WTC11 (cell line): ENCODE data around the gene PBX4. TPM values are rescaled to one million over a fixed set of nuclear protein-coding genes. Genes with fewer than 3 reads are reported as not detected.

Source experiments
- ATAC-seq: fragments of 200-7000 bp; cut with Tn5 transposase; 2 replicates; pipeline ENCODE4 v1.10.0; 2021; ENCODE audit warnings: mild to moderate bottlenecking, moderate library complexity
- CTCF ChIA-PET: fragments of 300-600 bp; sonication (Branson Sonifier 250); formaldehyde crosslinking; loops from one replicate; lab custom pipeline; 2021; ENCODE audit warnings: antibody characterized with exemption; lab: Charles Lee
- POLR2A ChIA-PET: fragments of 350-600 bp; sonication (Branson Sonifier 250); formaldehyde crosslinking; loops from one replicate; lab custom pipeline; 2021; ENCODE audit warnings: antibody characterized with exemption; lab: Charles Lee
- DNase-seq: peaks from one replicate; pipeline ENCODE4 v3.0.0; 2021; ENCODE audit warnings: low spot score
- H3K27ac Mint-ChIP-seq: 2 replicates; pipeline ENCODE4 v1.8.0; 2021; ENCODE audit warnings: mixed read lengths
- H3K27me3 Mint-ChIP-seq: 2 replicates; pipeline ENCODE4 v1.8.0; 2021; ENCODE audit warnings: low read depth, mild to moderate bottlenecking, moderate library complexity, mixed read lengths
- H3K36me3 Mint-ChIP-seq: 2 replicates; pipeline ENCODE4 v1.8.0; 2021; ENCODE audit warnings: mixed read lengths
- H3K4me1 Mint-ChIP-seq: 2 replicates; pipeline ENCODE4 v1.8.0; 2022; ENCODE audit warnings: mixed read lengths
- H3K4me3 Mint-ChIP-seq: 2 replicates; pipeline ENCODE4 v1.8.0; 2021; ENCODE audit warnings: mild to moderate bottlenecking, moderate library complexity, mixed read lengths
- H3K9me3 Mint-ChIP-seq: 2 replicates; pipeline ENCODE4 v1.8.0; 2021; ENCODE audit warnings: mixed read lengths
- ATF3 ChIP-seq: sonication (generic); formaldehyde crosslinking; conservative IDR thresholded peaks from 2 replicates; pipeline ENCODE4 v1.8.1; 2022; ENCODE audit warnings: mild to moderate bottlenecking, missing genetic modification reagents
- CREM ChIP-seq: sonication (generic); formaldehyde crosslinking; IDR thresholded peaks from 2 replicates; pipeline ENCODE4 v1.8.1; 2022; ENCODE audit warnings: mild to moderate bottlenecking, missing genetic modification reagents, moderate library complexity
- ELF4 ChIP-seq: sonication (generic); formaldehyde crosslinking; IDR thresholded peaks from 2 replicates; pipeline ENCODE4 v1.8.1; 2022; ENCODE audit warnings: low read depth, mild to moderate bottlenecking, moderate library complexity, missing genetic modification reagents
- EMX1 ChIP-seq: fragments of 250-450 bp; sonication (Bioruptor Pico); IDR thresholded peaks from 2 replicates; pipeline ENCODE4 v1.8.0; 2021; ENCODE audit warnings: mild to moderate bottlenecking
- ERG ChIP-seq: fragments of 250-450 bp; sonication (Bioruptor Pico); IDR thresholded peaks from 2 replicates; pipeline ENCODE4 v1.8.0; 2021; ENCODE audit warnings: mild to moderate bottlenecking
- GRHL2 ChIP-seq: fragments of 250-450 bp; sonication (Bioruptor Pico); IDR thresholded peaks from 2 replicates; pipeline ENCODE4 v1.8.0; 2022; ENCODE audit warnings: mild to moderate bottlenecking, moderate library complexity; ENCODE audit not compliant: insufficient replicate concordance, severe bottlenecking
- JAZF1 ChIP-seq: fragments of 250-450 bp; sonication (Bioruptor Pico); IDR thresholded peaks from 2 replicates; pipeline ENCODE4 v1.9.0; 2021; ENCODE audit warnings: moderate library complexity, mild to moderate bottlenecking, inconsistent platforms
- NFATC4 ChIP-seq: fragments of 250-450 bp; sonication (Bioruptor Pico); IDR thresholded peaks from 2 replicates; pipeline ENCODE4 v1.9.0; 2021; ENCODE audit warnings: mild to moderate bottlenecking
- PRRX2 ChIP-seq: fragments of 250-450 bp; sonication (Bioruptor Pico); IDR thresholded peaks from 2 replicates; pipeline ENCODE4 v1.8.0; 2021; ENCODE audit warnings: mild to moderate bottlenecking
- USF1 ChIP-seq: sonication (generic); formaldehyde crosslinking; IDR thresholded peaks from 2 replicates; pipeline ENCODE4 v1.8.0; 2022; ENCODE audit warnings: mild to moderate bottlenecking, missing genetic modification reagents
- ZNF263 ChIP-seq: sonication (generic); formaldehyde crosslinking; IDR thresholded peaks from 2 replicates; pipeline ENCODE4 v1.8.1; 2022; ENCODE audit warnings: low read depth, mild to moderate bottlenecking, moderate library complexity, missing genetic modification reagents
- ZNF425 ChIP-seq: fragments of 250-450 bp; sonication (Bioruptor Pico); conservative IDR thresholded peaks from 2 replicates; pipeline ENCODE4 v1.9.0; 2021; ENCODE audit warnings: mild to moderate bottlenecking
- total RNA-seq: library from RNA; stranded (reverse); gene quantifications from 3 replicates; pipeline ENCODE4 v1.2.3, GENCODE V29; 2021
- TF ChIP-seq, protein P1 (sequence below): sonication (generic); formaldehyde crosslinking; IDR thresholded peaks from 2 replicates; pipeline ENCODE4 v1.8.0; 2023; ENCODE audit warnings: missing genetic modification reagents
- TF ChIP-seq, protein P2 (sequence below): sonication (generic); formaldehyde crosslinking; IDR thresholded peaks from 2 replicates; pipeline ENCODE4 v1.8.1; 2023; ENCODE audit warnings: mild to moderate bottlenecking, missing genetic modification reagents, moderate library complexity
- TF ChIP-seq, protein P3 (sequence below): sonication (generic); formaldehyde crosslinking; IDR thresholded peaks from 2 replicates; pipeline ENCODE4 v1.8.1; 2023; ENCODE audit warnings: mild to moderate bottlenecking, moderate library complexity, missing genetic modification reagents

Gene PBX4
- total RNA-seq, 1 experiment from 2014 or later: 3.2 TPM

GRCh38 chr19:19534556-19535265, 83.8 kb downstream of the PBX4 start (continued):
- TF ChIP-seq ZNF263 (CRISPR knock-in tag): no peak
- TF ChIP-seq, protein P1, sequence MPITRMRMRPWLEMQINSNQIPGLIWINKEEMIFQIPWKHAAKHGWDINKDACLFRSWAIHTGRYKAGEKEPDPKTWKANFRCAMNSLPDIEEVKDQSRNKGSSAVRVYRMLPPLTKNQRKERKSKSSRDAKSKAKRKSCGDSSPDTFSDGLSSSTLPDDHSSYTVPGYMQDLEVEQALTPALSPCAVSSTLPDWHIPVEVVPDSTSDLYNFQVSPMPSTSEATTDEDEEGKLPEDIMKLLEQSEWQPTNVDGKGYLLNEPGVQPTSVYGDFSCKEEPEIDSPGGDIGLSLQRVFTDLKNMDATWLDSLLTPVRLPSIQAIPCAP: no peak
- TF ChIP-seq EMX1 (CRISPR knock-in tag): no peak
- TF ChIP-seq JAZF1: no peak
- TF ChIP-seq, protein P2, sequence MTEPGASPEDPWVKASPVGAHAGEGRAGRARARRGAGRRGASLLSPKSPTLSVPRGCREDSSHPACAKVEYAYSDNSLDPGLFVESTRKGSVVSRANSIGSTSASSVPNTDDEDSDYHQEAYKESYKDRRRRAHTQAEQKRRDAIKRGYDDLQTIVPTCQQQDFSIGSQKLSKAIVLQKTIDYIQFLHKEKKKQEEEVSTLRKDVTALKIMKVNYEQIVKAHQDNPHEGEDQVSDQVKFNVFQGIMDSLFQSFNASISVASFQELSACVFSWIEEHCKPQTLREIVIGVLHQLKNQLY (CRISPR knock-in tag): no peak
- TF ChIP-seq ELF4 (CRISPR knock-in tag): no peak
- no peak for TF ChIP-seq GRHL2 (CRISPR knock-in tag)

DNA sequence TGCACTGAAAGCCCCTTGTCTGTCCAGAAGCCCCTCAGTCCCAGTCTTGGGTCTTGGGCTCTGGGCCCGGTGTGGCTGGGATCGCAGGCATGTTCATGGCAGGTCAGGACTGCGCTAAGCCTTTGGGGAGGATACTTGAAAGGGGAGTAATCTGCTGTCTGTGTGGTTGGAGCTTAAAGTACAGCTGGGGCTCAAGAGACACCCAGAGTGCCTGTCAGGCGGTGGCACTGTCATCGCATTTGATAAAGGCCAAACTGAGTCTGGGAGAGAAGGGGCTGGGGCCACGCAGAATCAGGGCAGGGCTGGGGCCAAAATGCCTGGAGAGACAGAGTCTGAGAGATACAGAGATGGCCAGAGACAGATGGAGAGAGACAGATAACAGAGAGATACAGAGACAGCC, 84.6 kb downstream of the PBX4 start:
- POLR2A ChIA-PET: no interaction called here
- H3K4me3 Mint-ChIP-seq: no peak overlapping the region

GRCh38 chr19:19532806-19533701, 85.4 kb downstream of the PBX4 start:
- Mint-ChIP-seq H3K4me3 (no peak overlapping the region), H3K9me3 (no peaks in the 10 kb centered on the region), H3K27ac (no peak overlapping the region), H3K27me3 (peaks cover 14% of the 10 kb centered on the region), H3K36me3 (peaks cover 3% of the 10 kb centered on the region; the same call in 1 of the 2 replicates), H3K4me1 (peaks cover 21% of the 10 kb centered on the region)
- no peak for DNase-seq
- POLR2A ChIA-PET: interaction anchor here (0.7 to 1.5 kb wide), 4 partner anchors 8 to 112 kb away, joined by 3 to 10 read pairs (median 4); partner anchors contain the start of gene NDUFA13
- CTCF ChIA-PET: interaction anchor here (0.6 to 14.4 kb wide), 42 partner anchors 8 to 406 kb away, joined by 3 to 408 read pairs (median 5); partner anchors contain the start of genes ATP13A1, GATAD2A, GMIP and LPAR2
- no peak for ATAC-seq
- TF ChIP-seq ATF3 (CRISPR knock-in tag) (no peak), NFATC4 (no peak), ZNF263 (CRISPR knock-in tag) (peak; percentile 73), PRRX2 (CRISPR knock-in tag) (no peak), CREM (no peak), USF1 (CRISPR knock-in tag) (0 out of 2 replicates have a peak, but pooled peaks have one; percentile 8)
- TF ChIP-seq, protein P3, sequence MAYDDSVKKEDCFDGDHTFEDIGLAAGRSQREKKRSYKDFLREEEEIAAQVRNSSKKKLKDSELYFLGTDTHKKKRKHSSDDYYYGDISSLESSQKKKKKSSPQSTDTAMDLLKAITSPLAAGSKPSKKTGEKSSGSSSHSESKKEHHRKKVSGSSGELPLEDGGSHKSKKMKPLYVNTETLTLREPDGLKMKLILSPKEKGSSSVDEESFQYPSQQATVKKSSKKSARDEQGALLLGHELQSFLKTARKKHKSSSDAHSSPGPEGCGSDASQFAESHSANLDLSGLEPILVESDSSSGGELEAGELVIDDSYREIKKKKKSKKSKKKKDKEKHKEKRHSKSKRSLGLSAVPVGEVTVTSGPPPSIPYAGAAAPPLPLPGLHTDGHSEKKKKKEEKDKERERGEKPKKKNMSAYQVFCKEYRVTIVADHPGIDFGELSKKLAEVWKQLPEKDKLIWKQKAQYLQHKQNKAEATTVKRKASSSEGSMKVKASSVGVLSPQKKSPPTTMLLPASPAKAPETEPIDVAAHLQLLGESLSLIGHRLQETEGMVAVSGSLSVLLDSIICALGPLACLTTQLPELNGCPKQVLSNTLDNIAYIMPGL (CRISPR knock-in tag): 0 out of 2 replicates have a peak, but pooled peaks have one; percentile 38

More for the DNA sequence above, 84.6 kb downstream of the PBX4 start:
- DNase-seq (no peak), ATAC-seq (no peak)
- H3K36me3 Mint-ChIP-seq: peaks cover 3% of the 10 kb centered on the region; the same call in 1 of the 2 replicates
- peaks cover 19% of the 10 kb centered on the region for H3K27me3 Mint-ChIP-seq
- no peaks in the 10 kb centered on the region for H3K9me3 Mint-ChIP-seq
- H3K4me1 Mint-ChIP-seq: peaks cover 25% of the 10 kb centered on the region
- H3K27ac Mint-ChIP-seq: no peak overlapping the region
- CTCF ChIA-PET: interaction anchor here (14.4 kb wide), 1 partner anchor 19 kb away, joined by 408 read pairs; no protein-coding TSS in a partner anchor
- no peak for TF ChIP-seq ZNF425
- TF ChIP-seq ERG (CRISPR knock-in tag): no peak
